Gastrocnemius medialis (tissue), 4 donors: ENCODE measurements around the gene HIRA. TPM values are rescaled to one million over a fixed set of nuclear protein-coding genes. Genes with fewer than 3 reads are reported as not detected.
A peak's percentile ranks its signal among the peaks of the same experiment; 100 is the strongest.

Source experiments
- ATAC-seq, 2 donors: fragments of 150-250 bp; one replicate each; pipeline ENCODE4 v1.9.1; 2016
- DNase-seq, 2 donors: peaks; one replicate each; pipeline ENCODE4 v3.0.0-alpha.2; 2019
- H3K27ac ChIP-seq, 4 donors: fragments of 200-600 bp; sonication (generic); 1 replicate in 1 of 4; 2 replicates in 3 of 4; pipeline ENCODE4 v1.5.1; 2016 to 2018; ENCODE audit warnings: mild to moderate bottlenecking in 2 of 4, moderate library complexity in 1 of 4
- H3K27me3 ChIP-seq, 3 donors: fragments of 200-600 bp; sonication (generic) in 2 of 3; 1 replicate in 1 of 3; 2 replicates in 2 of 3; pipeline versions ENCODE4 v1.5.1 to v1.6.0; 2016 to 2019; ENCODE audit warnings: mild to moderate bottlenecking in 1 of 3, moderate library complexity in 1 of 3
- H3K36me3 ChIP-seq, 2 donors: fragments of 200-600 bp; sonication (generic) in 1 of 2; one replicate each; pipeline ENCODE4 v1.5.1; 2017 to 2018
- H3K4me1 ChIP-seq, 2 donors: fragments of 200-600 bp; sonication (generic) in 1 of 2; one replicate each; pipeline ENCODE4 v1.5.1; 2016 to 2017; ENCODE audit warnings: mild to moderate bottlenecking in 2 of 2
- H3K4me3 ChIP-seq, 4 donors: fragments of 200-600 bp; sonication (generic) in 3 of 4; 1 replicate in 1 of 4; 2 replicates in 3 of 4; pipeline ENCODE4 v1.5.1; 2016 to 2019; ENCODE audit warnings: mild to moderate bottlenecking in 2 of 4
- H3K9me3 ChIP-seq, 3 donors: fragments of 200-600 bp; sonication (generic) in 2 of 3; 1 replicate in 1 of 3; 2 replicates in 2 of 3; pipeline ENCODE4 v1.5.1; 2016 to 2019
- CTCF ChIP-seq, 5 experiments: fragments of 450-650 bp in 3 of 5; fragments of 200-600 bp in 2 of 5; sonication (generic) in 2 of 5; IDR thresholded peaks in 4 of 5; conservative IDR thresholded peaks in 1 of 5; 1 replicate in 4 of 5; 2 replicates in 1 of 5; pipeline ENCODE4 v1.5.1; 2016 to 2019; ENCODE audit warnings: antibody characterized with exemption in 5 of 5, mild to moderate bottlenecking in 3 of 5, moderate library complexity in 3 of 5
- POLR2A ChIP-seq, 2 donors: fragments of 450-650 bp; IDR thresholded peaks; one replicate each; pipeline ENCODE4 v1.6.1; 2017; ENCODE audit warnings: antibody characterized with exemption in 2 of 2, mild to moderate bottlenecking in 2 of 2, moderate library complexity in 2 of 2
- in situ Hi-C, 4 donors: fragments of 200-750 bp; cut with MboI; loops; one replicate each; pipeline versions ENCODE4 v1.15.0 to v1.8.0; 2017; ENCODE audit warnings: low sequenced_read_pairs in 4 of 4
- intact Hi-C: fragments of 100-400 bp; cut with DNase I; formaldehyde crosslinking; loops from one replicate; pipeline ENCODE4 v1.15.1; 2023; ENCODE audit warnings: low total_unique reads
- total RNA-seq, 4 donors: library from RNA; depleted of rRNA; stranded (reverse); fragments of >200 nt; gene quantifications; one replicate each; pipeline versions ENCODE4 v1.1.0 to v1.2.3, GENCODE V29; 2016

Gene HIRA
- total RNA-seq, 4 donors from 2014 or later: 14.2 to 46.8 (median 24.6) TPM

DNA sequence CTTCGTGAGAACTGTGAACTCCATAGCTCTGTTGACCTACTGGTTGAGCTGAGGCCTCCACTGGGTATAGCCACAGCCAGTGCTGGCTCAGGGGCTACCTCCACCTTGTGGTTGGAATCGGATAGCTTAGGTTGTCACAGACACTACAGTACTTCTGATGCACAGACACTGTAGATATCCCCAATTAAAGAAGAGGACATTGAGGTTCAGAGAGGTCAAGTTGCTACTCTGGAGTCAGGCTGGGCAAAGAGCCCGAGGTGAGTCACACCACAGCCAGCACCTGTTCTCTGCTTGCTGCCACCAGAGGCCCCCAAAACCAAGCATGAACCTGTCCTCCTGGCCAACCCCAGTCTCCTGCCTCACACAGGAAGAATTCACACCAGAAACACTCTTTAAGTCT lies 42.0 kb upstream of the HIRA start:
- Histone ChIP-seq H3K27me3 (no peaks in the 10 kb centered on the region), H3K27ac (peak overlapping the region; percentile 90 to 98 (median 97)), H3K4me3 (no peak overlapping the region), H3K4me1 (peaks cover 39 to 43% of the 10 kb centered on the region in 2 donors), H3K9me3 (no peaks in the 10 kb centered on the region), H3K36me3 (peaks cover 0 to 67% of the 10 kb centered on the region in 2 donors)
- ATAC-seq: peak; percentile 84 to 86
- intact Hi-C loops: loop anchor here (1.0 kb wide), 1 partner anchor 83 kb away; no protein-coding TSS in a partner anchor
- in situ Hi-C loops: loop anchor here in 1 of 4 donors (25.0 kb wide), 1 partner anchor 286 kb away; the partner anchor contains the start of gene SLC25A1
- DNase-seq: peak; percentile 66 to 88
- TF ChIP-seq POLR2A (IDR thresholded peaks at IDR 0.05): no peak
- peak in 4 of 5 experiments; percentile 25 to 36 (median 30) for TF ChIP-seq CTCF (IDR thresholded peaks at IDR 0.05 in 4 of 5, conservative IDR thresholded peaks at IDR 0.05 in 1 of 5)

DNA sequence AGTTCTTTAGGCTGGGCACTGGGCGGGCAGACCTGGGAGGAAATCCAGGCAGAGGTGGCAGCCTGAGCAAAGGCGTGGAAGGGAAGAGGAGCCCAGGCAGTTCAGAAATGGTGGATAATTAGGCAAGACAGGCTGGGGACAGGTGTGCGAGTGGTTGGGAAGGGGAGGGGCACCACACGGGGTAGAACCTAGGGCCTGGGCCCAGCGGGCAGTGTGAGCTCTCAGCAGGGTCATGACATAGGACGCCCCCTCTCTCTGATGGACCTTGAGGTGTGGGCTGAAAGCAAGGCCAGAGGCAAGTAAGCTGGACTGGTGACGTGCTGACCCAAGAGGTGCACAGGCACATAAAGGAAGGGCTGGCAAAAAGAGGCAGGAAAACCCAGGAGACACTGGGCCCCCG lies 40.7 kb upstream of the HIRA start:
- no peak for ATAC-seq
- DNase-seq: no peak
- in situ Hi-C loops: loop anchor here in 1 of 4 donors (25.0 kb wide), 1 partner anchor 285 kb away; the partner anchor contains the start of gene SLC25A1
- Histone ChIP-seq H3K27ac (peak overlapping the region; percentile 90 to 98 (median 97)), H3K36me3 (peaks cover 0 to 80% of the 10 kb centered on the region in 2 donors), H3K4me3 (no peak overlapping the region), H3K4me1 (peaks cover 31 to 34% of the 10 kb centered on the region in 2 donors), H3K27me3 (no peaks in the 10 kb centered on the region), H3K9me3 (no peaks in the 10 kb centered on the region)
- intact Hi-C loops: no loop called here
- TF ChIP-seq CTCF (IDR thresholded peaks at IDR 0.05 in 4 of 5, conservative IDR thresholded peaks at IDR 0.05 in 1 of 5): no peak
- TF ChIP-seq POLR2A (IDR thresholded peaks at IDR 0.05): no peak

GRCh38 chr22:19471572-19471971 lies 40.0 kb upstream of the HIRA start:
- ATAC-seq: no peak
- TF ChIP-seq POLR2A (IDR thresholded peaks at IDR 0.05): no peak
- no peak for TF ChIP-seq CTCF (IDR thresholded peaks at IDR 0.05 in 4 of 5, conservative IDR thresholded peaks at IDR 0.05 in 1 of 5)
- Histone ChIP-seq H3K9me3 (no peaks in the 10 kb centered on the region), H3K4me3 (no peak overlapping the region), H3K27me3 (no peaks in the 10 kb centered on the region), H3K27ac (no peak overlapping the region), H3K36me3 (peaks cover 0 to 87% of the 10 kb centered on the region in 2 donors), H3K4me1 (peaks cover 24 to 30% of the 10 kb centered on the region in 2 donors)
- in situ Hi-C loops (loop anchor here in 1 of 4 donors (25.0 kb wide), 1 partner anchor 284 kb away; the partner anchor contains the start of gene SLC25A1), intact Hi-C loops (no loop called here)
- DNase-seq: no peak

GRCh38 chr22:19470010-19470409 lies 38.5 kb upstream of the HIRA start:
- peaks cover 0 to 96% of the 10 kb centered on the region in 2 donors for H3K36me3 ChIP-seq
- ATAC-seq (no peak), DNase-seq (no peak)
- peak overlapping the region in 1 of 4 donors; percentile 12 for H3K27ac ChIP-seq
- intact Hi-C loops (no loop called here), in situ Hi-C loops (loop anchor here in 1 of 4 donors (25.0 kb wide), 1 partner anchor 283 kb away; the partner anchor contains the start of gene SLC25A1)
- H3K27me3 ChIP-seq: no peaks in the 10 kb centered on the region
- no peaks in the 10 kb centered on the region for H3K9me3 ChIP-seq
- H3K4me3 ChIP-seq: no peak overlapping the region
- TF ChIP-seq CTCF (IDR thresholded peaks at IDR 0.05 in 4 of 5, conservative IDR thresholded peaks at IDR 0.05 in 1 of 5) (no peak), POLR2A (IDR thresholded peaks at IDR 0.05) (no peak)
- peaks cover 12 to 14% of the 10 kb centered on the region in 2 donors for H3K4me1 ChIP-seq
